ENCODE measurements around the gene NTM.

Gene NTM

GRCh38 chr11:131957875-131958274 is 587.5 kb downstream of the NTM start (continued):
- TF ChIP-seq ZNF18 (tag by site-specific recombination; IDR thresholded peaks at IDR 0.05) (peak; percentile 63; the same call in 1 of the 2 replicates), ZNF19 (tag by site-specific recombination; IDR thresholded peaks at IDR 0.05; ENCODE audit: low read depth) (no peak), GLIS1 (tag by site-specific recombination; IDR thresholded peaks at IDR 0.05) (peak; percentile 41; the same call in 1 of the 2 replicates), ZBTB10 (tag by site-specific recombination; IDR thresholded peaks at IDR 0.05) (no peak), PRDM10 (tag by site-specific recombination; IDR thresholded peaks at IDR 0.05) (no peak), ZNF610 (tag by site-specific recombination; IDR thresholded peaks at IDR 0.05; ENCODE audit: borderline replicate concordance) (peak; percentile 63; the same call in 1 of the 2 replicates), ZNF426 (tag by site-specific recombination; IDR thresholded peaks at IDR 0.05) (no peak), ZNF843 (tag by site-specific recombination; IDR thresholded peaks at IDR 0.05) (no peak), ZEB2 (tag by site-specific recombination; IDR thresholded peaks at IDR 0.05) (0 out of 2 replicates have a peak, but pooled peaks have one; percentile 29), OSR2 (tag by site-specific recombination; IDR thresholded peaks at IDR 0.05) (peak; percentile 95), ZNF324 (tag by site-specific recombination; IDR thresholded peaks at IDR 0.05) (no peak), ZNF398 (tag by site-specific recombination; IDR thresholded peaks at IDR 0.05) (no peak), ZBTB21 (tag by site-specific recombination; IDR thresholded peaks at IDR 0.05) (no peak), ZNF521 (tag by site-specific recombination; IDR thresholded peaks at IDR 0.05) (no peak), ZBTB49 (tag by site-specific recombination; IDR thresholded peaks at IDR 0.05; ENCODE audit: low read depth) (no peak), GFI1B (tag by site-specific recombination; IDR thresholded peaks at IDR 0.05) (peak; percentile 85), HIC1 (tag by site-specific recombination; IDR thresholded peaks at IDR 0.05) (0 out of 2 replicates have a peak, but pooled peaks have one; percentile 30), ZNF133 (tag by site-specific recombination; IDR thresholded peaks at IDR 0.05) (no peak), ZNF350 (tag by site-specific recombination; IDR thresholded peaks at IDR 0.05) (no peak), GLIS2 (tag by site-specific recombination; IDR thresholded peaks at IDR 0.05) (no peak), WT1 (tag by site-specific recombination; IDR thresholded peaks at IDR 0.05) (peak; percentile 75)

All from HEK293 (cell line).